Measurements from ENCODE around the gene CIDEC.
"Not testable (repeated sequence)": the region's sequence is repeated elsewhere in the genome, so short reads cannot be mapped to it uniquely, and the experiment has no call there.

CIDEC gene

DNA sequence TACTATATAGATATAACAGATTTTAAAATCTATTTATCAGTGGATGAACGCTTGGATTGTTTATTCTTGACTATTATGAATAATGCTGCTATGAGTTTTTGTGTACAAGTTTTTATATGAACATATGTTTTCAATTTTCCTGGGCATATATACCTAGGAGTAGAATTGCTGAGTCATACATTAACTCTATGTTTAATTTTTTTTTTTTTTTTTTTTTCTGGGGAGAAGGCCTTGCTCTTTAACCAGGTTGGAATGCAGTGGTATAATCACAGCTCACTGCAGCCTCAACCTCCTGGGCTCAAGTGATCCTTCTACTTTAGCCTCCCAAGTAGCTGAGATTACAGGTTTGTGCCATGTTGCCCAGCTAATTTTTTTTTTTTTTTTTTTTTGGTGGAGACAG, 9.1 kb downstream of the CIDEC start:
- DNase-seq (ENCODE audit: low read depth): no peak
- no peak overlapping the region for H3K4me3 ChIP-seq (ENCODE audit: low read depth, low read length)
- no peak for TF ChIP-seq CTCF (IDR thresholded peaks at IDR 0.05; ENCODE audit: low read depth, low read length, missing control alignments)

DNA sequence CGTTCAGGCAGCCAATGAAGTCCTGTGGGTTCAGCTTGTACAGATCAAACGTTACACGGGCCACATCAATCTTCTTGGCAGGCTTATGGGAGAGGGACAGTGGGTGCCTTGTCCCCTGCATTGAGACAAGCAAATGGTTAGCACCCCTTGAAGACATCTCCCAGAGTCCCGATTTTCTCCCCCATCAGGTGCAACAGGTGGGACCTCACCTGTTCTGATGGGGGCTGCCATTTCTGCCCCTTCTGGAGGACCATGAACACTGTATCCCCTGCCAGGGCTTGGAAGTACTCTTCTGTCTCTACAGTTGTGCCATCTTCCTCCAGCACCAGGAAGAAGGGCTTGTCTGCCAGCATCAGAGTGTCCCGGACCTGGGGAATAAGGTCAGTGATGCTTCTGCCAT, 10.1 kb downstream of the CIDEC start:
- DNase-seq (ENCODE audit: low read depth): no peak
- no peak overlapping the region for H3K4me3 ChIP-seq (ENCODE audit: low read depth, low read length)
- no peak for TF ChIP-seq CTCF (IDR thresholded peaks at IDR 0.05; ENCODE audit: low read depth, low read length, missing control alignments)

DNA sequence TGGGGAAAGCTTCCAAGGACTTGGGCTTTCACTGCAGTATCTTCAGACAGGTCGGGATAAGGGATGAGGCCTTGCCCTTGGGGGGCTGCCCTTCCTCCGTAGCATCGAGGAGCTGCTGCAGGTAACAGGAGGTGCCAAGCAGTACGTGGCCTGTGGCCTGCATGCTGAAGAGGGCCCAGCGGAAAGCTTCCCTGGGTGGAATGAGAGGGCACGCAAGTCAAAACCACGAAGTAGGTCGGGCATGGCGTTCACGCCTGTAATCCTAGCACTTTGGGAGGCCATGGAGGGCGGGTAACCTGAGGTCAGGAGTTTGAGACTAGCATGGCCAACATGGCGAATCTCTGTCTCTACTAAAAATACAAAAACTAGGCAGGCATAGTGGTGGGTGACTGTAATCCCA, 12.9 kb downstream of the CIDEC start:
- no peak for DNase-seq (ENCODE audit: low read depth)
- no peak overlapping the region for H3K4me3 ChIP-seq (ENCODE audit: low read depth, low read length)
- no peak for TF ChIP-seq CTCF (IDR thresholded peaks at IDR 0.05; ENCODE audit: low read depth, low read length, missing control alignments)

GRCh38 chr3:9866639-9867038, 13.4 kb downstream of the CIDEC start:
- DNase-seq (ENCODE audit: low read depth): no peak
- no peak for TF ChIP-seq CTCF (IDR thresholded peaks at IDR 0.05; ENCODE audit: low read depth, low read length, missing control alignments)
- no peak overlapping the region for H3K4me3 ChIP-seq (ENCODE audit: low read depth, low read length)

- DNase-seq (ENCODE audit: low read depth); H3K4me3 ChIP-seq (ENCODE audit: low read depth, low read length): not testable (repeated sequence)
These were observed 14.9 kb downstream of the CIDEC start for GRCh38 chr3:9865125-9865637.

- no peak for DNase-seq (ENCODE audit: low read depth)
- no peak overlapping the region for H3K4me3 ChIP-seq (ENCODE audit: low read depth, low read length)
- TF ChIP-seq CTCF (IDR thresholded peaks at IDR 0.05; ENCODE audit: low read depth, low read length, missing control alignments): no peak
These were observed 15.7 kb downstream of the CIDEC start for GRCh38 chr3:9864200-9864927.

DNA sequence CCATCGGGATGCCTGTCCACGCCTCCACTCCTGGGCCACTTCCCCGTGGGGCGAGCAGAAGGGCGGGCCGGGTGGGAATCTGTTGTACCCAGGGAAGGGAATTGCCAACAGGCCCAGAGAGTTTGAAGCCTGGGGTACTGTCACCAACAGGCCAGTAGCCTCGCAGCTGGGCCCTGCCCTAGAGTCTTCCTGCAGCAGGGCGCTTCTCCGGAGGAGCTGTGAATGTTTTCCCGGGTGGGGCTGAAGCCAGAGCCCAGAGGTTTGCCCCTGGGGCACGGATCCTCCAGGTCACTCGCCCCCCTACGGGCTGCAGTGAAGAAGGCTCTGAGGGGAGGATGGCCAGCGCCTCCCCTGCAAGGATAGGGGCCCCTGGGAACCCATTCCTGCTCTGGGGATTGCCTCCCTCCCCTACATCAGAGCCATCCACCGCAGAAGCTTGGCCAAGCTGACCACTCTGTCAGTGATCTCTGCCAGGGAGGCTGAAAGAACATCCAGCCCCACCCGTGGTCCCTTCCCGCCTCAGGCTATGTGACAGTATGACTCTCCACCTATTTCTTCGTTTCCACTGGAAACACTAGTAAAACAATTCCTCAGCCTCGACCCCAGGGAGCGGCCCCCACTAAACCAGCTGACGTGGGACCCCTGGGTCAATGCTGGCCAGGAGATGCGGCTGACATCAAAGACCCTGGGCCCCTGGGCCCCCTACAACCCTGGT, 16.8 kb downstream of the CIDEC start:
- TF ChIP-seq CTCF (IDR thresholded peaks at IDR 0.05; ENCODE audit: low read depth, low read length, missing control alignments): no peak
- no peak overlapping the region for H3K4me3 ChIP-seq (ENCODE audit: low read depth, low read length)
- DNase-seq (ENCODE audit: low read depth): no peak

All from GM12864 (cell line).